Activated T-cell treated with anti-CD3 and anti-CD28 coated beads for 48 hours (primary cell): Measurements from ENCODE around the gene GCGR.

Source experiments
- DNase-seq: peaks from one replicate; pipeline ENCODE4 v3.0.0-alpha.2; 2020; ENCODE audit warnings: low read depth

Gene GCGR

DNA sequence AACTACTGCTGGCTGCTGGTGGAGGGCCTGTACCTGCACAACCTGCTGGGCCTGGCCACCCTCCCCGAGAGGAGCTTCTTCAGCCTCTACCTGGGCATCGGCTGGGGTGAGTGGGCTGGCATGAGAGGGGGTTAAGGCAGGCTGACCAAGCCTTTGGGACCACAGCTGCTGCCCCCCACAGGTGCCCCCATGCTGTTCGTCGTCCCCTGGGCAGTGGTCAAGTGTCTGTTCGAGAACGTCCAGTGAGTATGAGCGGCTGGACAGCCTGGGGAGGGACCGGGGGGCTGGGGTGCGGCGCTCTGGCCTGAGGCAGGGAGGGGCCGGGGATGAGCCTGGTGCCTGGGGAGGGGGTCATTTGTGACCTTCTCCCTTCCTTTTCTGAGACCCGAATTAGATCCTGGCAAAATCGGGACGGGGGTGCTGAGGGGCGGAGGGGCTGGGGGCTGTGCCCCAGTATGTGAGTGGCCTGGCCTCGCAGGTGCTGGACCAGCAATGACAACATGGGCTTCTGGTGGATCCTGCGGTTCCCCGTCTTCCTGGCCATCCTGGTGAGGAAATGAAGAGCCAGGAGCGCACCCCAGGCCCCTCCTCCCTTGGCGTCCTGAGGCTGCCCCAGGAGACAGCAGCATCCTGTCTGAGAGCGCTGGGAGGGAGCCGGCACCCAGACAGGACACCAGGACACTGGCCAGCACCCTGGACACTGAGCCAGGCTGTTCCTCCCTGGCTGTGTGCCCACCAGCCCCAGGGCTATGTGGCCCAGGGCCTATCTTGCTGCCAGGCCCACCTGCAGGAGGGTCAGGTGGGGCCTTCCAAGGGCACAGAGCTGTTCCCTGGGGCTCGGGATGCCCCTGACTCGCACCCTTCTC, 8.0 kb downstream of the GCGR start:
- DNase-seq = no peak

DNA sequence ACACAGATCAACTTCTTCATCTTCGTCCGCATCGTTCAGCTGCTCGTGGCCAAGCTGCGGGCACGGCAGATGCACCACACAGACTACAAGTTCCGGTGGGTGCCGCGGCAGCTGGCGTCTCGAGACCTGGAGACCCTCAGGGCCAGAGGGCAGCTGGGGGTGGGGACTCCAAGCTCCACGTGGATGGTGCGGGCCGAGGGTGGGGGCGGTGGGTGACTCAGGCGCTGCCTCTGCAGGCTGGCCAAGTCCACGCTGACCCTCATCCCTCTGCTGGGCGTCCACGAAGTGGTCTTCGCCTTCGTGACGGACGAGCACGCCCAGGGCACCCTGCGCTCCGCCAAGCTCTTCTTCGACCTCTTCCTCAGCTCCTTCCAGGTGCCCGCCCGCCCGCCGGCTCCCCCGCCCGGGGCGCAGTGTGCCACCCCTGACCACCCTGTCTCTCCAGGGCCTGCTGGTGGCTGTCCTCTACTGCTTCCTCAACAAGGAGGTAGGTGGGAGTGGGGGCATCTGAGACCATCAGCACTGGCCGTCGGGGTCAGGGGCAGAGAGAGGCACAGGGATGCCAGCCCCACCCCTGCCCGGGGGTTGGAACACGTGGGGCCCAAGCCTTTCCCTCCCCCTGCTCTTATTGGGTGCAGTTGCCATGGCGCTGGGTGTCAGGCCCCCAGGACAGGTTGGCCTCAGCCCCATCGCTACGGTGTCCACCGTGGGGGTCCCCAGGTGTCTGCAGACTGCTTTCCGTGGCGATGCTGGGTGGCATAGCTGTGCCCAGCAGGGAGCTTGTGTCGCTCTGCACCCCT, 8.8 kb downstream of the GCGR start:
- DNase-seq = no peak

DNA sequence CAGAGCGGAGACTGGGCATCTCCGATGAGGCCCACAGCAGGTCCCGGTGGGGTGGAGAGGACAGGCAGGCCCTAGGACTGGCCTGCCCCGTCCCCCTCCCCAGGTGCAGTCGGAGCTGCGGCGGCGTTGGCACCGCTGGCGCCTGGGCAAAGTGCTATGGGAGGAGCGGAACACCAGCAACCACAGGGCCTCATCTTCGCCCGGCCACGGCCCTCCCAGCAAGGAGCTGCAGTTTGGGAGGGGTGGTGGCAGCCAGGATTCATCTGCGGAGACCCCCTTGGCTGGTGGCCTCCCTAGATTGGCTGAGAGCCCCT, 9.4 kb downstream of the GCGR start:
- no peak for DNase-seq

DNA sequence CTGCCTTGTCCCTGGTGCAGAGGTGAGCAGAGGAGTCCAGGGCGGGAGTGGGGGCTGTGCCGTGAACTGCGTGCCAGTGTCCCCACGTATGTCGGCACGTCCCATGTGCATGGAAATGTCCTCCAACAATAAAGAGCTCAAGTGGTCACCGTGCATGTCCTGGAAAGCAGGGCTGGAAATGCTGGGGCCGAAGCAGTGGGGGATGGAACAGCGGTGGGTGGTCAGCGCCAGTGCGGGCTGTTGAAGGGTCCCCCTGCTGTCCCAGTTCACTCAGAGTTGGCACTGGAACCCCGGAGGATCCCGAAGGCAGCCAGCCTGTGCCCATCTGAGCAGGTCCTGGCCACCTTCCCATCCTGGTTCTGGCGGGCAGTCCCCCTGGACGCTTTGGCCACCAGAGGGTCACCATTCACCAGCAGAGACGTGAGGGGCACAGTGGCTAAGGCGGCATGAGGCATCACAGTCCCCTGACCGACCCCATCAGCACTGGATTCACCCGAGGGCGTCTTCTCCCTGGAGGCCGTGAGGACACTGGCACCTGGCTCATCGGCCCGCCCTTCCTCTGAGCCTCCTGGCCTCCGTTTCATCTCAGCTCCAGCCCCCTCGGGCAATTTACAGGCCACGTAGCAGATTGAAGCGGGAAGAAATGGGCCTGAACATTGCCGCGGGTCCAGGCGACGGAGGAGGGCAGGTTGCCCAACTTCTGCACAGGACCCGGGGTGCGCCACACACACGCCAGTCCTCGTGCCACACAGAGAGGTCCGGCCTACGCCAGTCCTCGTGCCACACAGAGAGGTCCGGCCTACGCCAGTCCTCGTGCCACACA, 10.1 kb downstream of the GCGR start:
- no peak for DNase-seq

DNA sequence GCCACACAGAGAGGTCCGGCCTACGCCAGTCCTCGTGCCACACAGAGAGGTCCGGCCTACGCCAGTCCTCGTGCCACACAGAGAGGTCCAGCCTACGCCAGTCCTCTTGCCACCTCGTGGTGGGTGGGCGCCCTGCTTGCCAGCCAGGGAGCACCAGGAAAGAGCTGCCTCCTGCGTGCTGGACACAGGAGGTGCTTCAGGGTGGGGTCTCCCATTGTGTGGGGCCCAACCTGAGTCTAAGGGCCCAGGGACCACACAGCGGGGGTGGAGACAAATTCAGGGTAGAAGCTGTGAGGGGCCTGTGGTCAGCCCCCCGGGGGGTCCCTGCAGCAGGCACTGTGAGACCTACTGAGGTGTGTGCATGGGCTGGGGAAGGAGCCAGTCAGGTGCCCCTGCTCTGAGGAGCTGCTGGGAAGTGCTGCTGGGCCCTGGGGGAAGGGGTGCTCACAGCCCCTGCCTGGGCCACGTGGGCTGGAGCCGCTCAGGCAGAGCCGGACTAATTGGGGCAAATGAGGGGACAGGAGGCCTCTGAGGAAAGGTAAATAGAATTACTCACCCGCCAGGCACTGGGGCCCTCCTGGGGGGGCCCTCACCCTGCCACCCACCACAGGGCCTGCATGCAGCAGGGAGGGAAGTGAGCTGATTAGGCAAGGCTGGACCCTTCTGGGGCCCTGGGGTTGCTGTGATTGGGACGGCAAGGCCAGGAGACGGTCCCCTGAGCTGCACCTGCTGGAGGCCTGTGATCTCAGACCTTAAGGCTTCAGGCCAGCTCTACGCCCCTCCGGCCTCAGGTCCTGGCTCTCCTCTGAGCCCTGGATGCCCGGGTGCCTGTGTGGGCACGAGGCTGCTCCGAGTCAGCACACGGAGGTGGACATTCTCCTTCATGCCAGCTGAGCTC, 11.0 kb downstream of the GCGR start:
- DNase-seq = no peak

DNA sequence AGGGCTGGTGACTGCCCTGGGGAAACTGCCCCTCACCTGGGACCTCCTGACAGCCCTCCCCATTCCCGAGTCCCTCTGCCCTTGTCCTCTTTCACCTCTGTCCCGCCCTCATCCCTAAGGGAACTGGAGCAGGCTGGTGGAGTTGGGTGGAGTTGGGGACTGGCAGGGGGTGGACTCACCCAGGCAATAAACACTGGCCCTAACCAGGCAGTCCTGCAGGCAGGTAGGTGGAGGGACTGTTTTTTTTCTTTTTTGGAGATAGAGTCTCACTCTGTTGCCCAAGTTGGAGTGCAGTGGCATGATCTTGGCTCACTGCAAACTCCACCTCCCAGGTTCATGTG, 11.7 kb downstream of the GCGR start:
- DNase-seq = no peak

DNA sequence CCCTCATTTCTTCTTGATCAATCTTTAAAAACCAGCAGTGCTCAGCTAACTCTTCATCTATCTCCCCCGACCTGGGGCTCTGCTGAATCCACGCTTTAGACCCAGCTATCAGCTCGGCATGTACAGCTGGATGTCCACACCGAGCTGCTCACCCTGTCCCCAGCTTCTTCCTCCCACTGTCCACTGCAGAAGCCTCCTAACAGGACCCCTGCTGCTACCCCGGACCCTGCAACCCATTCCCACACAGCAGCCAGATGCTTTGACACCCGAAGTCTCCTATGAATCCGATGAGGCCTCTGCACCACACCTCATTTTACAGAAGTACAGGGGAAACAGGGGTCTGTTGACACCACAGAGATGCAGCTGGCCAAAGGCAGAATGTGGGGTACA, 13.8 kb downstream of the GCGR start:
- DNase-seq = no peak

DNA sequence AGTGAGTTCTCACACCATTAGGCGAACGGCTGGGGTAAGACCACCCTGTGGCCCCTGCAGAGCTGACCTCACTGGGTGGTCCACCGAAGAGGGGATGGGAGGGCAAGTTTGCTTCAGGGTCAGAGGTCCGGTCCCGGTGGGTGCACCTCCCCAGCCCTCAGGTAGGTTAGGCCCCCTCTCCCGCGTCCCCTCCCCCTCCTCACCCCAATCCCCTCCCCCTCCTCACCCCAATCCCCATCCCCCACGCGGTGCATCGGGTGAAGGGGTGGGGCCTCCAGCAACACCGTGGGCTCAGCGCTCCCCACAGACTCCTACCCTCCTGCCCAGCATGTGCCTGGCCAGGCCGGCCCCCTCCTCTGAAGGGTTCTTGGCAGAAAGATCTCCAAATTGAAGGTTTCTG, 15.8 kb downstream of the GCGR start:
- DNase-seq = no peak

DNA sequence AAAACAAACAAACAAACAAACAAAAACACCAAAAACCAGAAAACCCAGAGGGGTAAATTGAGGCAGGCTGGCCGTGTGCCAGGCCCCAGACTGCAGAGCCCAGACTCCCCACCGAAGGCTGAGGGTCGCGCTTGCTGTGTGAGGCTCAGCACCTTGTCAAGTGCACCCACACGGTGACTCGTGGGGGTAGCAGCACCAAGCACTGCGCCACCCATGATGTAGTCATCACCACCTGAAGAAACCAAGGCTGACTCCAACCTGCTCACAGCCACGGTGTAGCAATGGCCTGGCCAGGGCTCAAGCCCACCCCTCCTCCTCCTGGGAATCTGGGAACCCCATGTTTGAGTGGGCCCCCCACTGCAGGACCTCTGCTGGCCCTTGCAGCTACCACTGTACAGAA, 17.2 kb downstream of the GCGR start:
- DNase-seq = no peak

DNA sequence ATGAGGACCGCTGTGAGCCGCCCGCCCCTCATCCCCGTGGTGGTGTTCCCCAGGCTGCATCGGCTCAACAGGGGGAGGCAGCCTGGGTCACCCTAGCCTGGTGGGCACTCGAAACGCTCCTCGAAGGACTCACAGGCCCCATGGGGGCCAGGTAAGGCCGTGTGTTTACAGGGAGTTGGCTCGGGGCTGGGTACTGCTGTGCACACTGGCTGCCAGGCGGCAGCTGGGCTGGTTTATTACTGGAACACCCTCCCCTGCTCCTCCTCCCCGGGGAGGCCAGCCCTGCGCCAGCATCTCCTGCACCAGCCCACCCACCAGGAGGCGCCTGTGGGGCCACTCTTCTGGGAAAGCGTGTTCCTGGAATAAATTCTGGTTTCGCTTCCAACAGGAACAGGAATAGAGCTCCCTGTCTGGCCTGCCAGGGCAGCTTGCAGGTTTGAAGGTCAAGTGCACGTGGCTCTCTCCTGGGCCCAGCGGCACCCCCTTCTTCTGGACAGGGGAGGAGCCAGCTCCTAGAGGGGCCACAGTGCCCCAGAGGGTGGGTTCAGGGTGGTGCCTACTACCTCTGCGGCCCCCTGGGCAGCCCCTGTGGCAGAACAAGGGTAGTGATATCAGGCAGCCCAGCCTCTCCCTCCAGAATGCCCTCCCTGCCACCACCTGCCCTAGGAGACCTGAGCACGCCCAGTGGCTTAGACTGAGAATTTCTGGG, 17.8 kb downstream of the GCGR start:
- DNase-seq = no peak

DNA sequence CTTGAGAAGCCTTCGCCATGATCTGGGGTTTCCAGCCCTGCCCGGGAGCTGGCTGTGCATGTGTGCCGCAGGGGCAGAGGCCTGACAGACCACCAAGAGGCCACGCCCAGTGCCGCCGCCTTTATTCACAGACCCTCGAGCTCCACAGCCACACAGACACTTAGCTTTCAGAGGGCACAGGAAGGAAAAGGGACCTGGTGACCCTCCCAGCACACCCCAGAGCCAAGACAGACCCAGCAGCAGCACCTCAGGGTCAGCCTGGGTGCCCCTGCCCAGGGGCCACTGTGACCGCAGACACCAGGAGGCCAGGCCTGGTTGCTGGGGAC, 18.3 kb downstream of the GCGR start:
- DNase-seq = no peak

DNA sequence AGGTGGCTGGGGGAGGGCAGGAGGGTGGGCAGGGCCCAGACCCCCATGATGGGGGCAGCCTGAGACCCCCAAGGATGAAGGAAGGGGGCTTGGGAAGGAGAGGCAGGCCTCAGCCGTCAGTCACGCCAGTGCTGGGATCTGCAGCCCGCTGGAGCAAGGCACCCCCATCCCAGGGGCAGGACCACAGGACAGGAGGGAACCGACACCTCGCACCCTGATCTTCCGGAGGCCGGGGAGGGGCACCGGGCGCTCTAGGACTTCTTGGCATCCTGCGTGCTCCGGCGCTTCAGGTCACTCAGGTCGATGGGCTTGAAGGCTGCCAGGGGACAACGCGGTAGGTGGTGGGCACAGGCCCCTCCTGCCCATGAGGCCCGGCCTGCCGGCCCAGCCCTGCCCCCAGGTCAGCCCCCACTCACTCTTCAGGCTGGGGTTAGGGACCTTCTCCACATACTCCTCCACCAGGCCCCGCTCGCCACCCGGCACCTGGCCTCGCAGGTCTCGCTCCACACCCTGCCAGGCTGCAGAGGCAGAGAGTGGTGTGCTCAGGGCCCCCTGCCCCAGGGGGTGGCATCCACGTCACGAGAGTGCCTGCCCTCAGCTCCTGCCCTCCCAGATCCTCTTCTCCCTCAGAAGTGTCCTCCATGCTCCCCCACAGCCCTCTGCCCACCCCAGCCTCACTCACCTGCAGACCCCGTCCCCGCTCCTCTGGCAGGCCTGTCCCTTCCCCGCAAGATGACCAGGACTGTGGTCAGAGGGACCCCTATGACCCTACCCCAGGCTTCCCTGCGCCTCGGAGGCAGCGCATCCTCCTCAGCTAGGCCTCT, 19.3 kb downstream of the GCGR start:
- no peak for DNase-seq

DNA sequence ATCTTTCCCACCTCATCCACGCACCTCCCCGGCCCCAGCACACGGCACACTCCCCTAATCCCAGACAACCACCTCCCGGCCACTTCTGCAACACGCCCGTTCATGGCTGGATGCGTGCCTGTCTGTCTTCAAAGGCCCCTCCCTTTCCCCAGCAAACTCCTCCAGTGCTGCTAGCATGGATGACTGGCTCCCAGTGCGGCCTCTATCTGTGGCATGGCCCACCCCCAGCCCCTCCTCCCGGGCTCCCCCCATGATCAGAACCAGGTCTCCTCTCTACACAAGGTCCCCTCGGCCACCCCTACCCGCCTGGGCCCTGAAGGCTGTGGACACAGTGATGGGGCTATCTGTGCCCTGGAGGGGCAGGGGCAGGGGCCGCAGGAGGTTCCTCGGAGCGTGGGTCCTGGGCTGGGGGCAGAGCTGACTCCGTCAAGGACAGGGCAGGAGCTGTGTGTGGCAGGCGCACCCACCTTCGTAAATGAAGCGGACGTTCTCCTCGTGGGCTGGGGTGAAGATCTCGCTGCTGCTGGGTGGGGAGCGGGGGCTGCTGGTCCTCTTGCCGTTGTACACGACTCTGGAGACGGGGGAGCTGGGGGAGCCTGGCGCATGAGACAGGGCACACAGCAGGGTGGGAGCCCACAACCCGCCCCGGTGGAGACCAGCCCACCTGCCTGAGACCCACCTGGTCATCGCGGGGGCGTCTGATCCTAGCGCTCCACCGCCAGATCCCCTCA, 20.0 kb downstream of the GCGR start:
- no peak for DNase-seq

DNA sequence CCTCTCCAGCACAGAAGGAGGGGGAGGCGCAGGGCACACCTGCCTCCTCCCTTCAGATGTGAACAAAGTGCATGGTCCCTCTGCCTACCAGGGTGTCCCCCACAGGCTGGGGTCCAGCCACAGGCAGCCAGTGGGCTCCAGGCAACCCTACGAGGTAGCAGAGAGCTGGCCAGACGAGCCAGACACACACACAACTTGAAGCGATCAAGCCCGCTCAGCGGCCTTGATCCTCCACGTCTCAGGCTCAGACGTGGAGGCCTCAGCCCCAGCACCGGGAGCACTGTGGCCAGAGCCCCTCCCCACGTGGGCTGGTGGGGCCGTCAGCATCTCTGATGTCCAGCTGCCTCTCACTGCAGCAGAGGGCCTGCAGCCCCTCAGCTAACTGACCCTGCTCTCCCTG, 20.6 kb downstream of the GCGR start:
- no peak for DNase-seq

DNA sequence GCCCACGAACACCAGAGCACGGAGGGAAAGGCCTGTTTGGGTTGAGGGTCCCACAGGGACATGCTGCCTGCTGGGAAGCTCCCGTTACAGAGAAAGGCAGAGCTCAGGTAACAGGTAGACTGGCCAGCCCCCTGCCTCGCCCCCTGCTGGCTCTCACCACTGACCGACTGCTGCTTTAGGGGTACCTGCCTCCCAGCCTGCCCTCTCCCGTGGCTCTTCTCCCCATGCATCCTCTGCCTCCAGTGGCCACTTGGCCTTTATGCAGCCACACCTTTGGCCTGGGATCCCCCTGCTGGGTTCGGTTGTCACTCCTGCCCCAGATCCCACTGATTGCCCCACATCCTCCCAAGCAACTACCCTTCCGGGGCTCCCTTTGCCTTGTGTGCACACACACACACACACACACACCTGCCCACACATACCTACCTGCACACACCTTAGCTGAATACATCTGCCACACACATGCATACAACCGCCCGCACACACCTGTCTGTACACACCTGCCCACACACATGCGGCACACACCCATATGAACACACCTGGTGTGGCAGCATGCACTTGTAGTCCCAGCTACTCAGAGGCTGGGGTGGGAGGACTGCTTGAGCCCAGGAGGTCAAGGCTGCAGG, 22.0 kb downstream of the GCGR start:
- no peak for DNase-seq

DNA sequence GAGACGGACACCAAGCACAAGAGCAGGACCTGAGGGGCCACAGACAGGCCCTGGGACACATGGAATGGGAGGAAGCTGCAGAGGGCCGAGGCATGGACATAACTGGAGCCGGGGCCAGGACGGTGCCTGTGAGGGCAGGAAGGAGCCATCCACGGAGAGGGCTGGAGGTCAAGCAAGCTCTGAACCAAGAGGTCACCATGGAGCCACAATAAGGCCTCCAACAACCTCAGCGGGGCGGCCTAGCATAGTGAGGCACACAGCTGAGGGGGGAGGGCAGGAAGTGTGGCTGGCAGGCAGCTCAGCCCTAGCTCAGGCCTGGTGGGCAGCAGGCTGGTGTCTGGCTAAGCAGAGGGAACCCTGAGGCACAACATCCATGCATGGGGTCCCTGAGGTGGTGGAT, 24.7 kb downstream of the GCGR start:
- DNase-seq = no peak

DNA sequence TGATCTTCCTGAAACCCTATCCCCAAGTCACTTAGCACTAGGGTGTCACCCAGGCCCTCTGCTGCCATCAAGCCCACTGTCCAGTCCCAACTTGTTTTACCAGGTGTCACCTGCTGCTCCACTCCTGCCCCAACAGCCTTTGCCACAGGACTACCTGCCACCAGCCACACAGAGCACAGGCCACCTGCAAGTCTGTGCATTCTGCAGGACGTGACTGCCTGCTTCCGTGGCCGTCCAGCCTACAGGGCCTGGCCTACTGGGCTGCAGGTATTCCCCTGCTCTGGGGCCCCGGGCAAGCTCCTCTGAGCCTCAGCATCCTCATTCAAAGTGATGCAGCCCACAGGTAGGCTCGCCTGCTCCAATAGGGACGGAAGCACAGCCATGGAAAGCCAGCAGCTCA, 25.9 kb downstream of the GCGR start:
- DNase-seq = no peak

DNA sequence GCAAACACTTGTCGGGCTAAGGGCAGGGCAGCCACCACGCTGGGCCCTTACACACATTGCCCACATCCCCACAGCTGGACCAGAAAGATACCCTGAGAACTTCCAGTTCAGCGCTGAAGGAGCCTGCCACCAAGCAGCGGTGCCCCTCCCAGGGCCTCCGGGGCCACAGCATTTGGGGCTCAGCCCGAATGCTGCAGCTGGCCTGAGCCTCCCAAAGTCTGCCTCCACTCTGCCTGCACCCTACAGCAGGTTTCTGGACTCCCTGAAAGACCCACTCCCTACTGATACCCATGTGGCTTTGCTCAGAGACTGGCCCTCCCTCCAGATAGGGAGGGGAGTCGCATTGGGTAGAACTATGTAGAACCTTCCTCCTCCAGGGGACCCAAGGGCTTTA, 27.6 kb downstream of the GCGR start:
- no peak for DNase-seq

DNA sequence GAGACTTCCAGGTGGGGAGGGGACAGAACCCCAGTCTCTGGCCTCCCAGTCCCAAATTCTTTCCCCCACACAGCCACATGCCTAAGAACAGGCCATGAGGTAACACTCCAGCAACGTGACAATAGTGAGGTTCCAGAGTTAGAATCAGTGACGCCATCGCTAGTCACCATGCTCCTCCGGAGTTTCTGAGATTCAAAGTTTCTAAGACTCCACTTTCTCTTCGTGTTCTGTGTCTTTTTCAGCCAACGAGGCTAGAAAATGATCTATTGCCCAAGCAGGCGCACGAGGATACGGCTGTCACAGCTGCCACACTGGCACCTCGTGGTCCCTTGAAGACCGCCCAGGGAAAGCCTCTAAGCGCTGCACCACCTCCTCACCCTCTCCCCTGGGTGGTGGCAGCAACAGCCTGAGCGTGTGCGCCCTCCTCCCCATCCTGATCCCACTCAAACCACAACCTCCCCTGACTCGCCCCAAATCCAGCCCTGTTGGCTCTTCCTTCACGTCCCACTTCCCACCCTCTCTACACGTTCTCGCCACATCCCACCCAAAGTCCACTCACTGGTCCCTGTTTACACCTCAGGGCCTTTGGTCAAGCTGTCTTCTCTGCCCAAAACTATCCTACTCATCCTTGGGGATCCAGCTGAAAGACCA, 28.1 kb downstream of the GCGR start:
- DNase-seq = peak; percentile 51
